Vagina (tissue), 2 donors: ENCODE measurements around the gene TBC1D14.

Experiments
- POLR2A ChIP-seq, 2 donors: fragments of 450-650 bp; IDR thresholded peaks; one replicate each; pipeline ENCODE4 v1.6.1; 2017; ENCODE audit warnings: antibody characterized with exemption in 2 of 2, mild to moderate bottlenecking in 2 of 2, moderate library complexity in 2 of 2
- TF ChIP-seq, protein P1 (sequence below), 3 experiments: fragments of 450-650 bp in 2 of 3; fragments of 200-600 bp in 1 of 3; sonication (generic) in 1 of 3; IDR thresholded peaks; one replicate each; pipeline ENCODE4 v1.5.1; 2017 to 2019; ENCODE audit warnings: antibody characterized with exemption in 3 of 3, mild to moderate bottlenecking in 2 of 3, moderate library complexity in 2 of 3

DNA sequence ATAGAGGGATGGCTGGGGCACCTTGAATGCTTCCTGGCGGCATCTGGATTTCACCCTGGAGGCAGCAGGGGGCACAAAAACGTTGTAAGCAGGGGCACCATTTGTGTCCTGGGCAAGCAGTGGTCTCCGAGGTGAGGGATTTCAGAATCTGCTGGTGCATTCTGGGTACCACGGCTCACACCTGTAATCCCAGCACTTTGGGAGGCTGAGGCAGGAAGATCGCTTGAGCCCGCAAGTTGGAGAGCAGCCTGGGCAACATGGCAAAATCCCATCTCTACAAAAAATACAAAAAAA lies 16.8 kb upstream of the TBC1D14 start:
- TF ChIP-seq, protein P1, sequence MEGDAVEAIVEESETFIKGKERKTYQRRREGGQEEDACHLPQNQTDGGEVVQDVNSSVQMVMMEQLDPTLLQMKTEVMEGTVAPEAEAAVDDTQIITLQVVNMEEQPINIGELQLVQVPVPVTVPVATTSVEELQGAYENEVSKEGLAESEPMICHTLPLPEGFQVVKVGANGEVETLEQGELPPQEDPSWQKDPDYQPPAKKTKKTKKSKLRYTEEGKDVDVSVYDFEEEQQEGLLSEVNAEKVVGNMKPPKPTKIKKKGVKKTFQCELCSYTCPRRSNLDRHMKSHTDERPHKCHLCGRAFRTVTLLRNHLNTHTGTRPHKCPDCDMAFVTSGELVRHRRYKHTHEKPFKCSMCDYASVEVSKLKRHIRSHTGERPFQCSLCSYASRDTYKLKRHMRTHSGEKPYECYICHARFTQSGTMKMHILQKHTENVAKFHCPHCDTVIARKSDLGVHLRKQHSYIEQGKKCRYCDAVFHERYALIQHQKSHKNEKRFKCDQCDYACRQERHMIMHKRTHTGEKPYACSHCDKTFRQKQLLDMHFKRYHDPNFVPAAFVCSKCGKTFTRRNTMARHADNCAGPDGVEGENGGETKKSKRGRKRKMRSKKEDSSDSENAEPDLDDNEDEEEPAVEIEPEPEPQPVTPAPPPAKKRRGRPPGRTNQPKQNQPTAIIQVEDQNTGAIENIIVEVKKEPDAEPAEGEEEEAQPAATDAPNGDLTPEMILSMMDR (IDR thresholded peaks at IDR 0.05) = no peak
- TF ChIP-seq POLR2A (IDR thresholded peaks at IDR 0.05) = no peak
